GM18507 (cell line): Measurements from ENCODE around the gene CHMP4B.
"Not testable (repeated sequence)": the region's sequence is repeated elsewhere in the genome, so short reads cannot be mapped to it uniquely, and the experiment has no call there.

Source experiments
- DNase-seq: peaks from one replicate; pipeline ENCODE4 v3.0.0; 2011; ENCODE audit warnings: low read depth; ENCODE audit not compliant: insufficient read length; ENCODE audit errors: extremely low spot score
- FAIRE-seq: peaks from 2 replicates; lab custom pipeline; 2011; peaks lifted over from hg19 to GRCh38; lab: Jason Lieb, UNC

The CHMP4B gene

GRCh38 chr20:33788351-33789049 is 22.6 kb upstream of the CHMP4B start:
- FAIRE-seq = no peak

DNA sequence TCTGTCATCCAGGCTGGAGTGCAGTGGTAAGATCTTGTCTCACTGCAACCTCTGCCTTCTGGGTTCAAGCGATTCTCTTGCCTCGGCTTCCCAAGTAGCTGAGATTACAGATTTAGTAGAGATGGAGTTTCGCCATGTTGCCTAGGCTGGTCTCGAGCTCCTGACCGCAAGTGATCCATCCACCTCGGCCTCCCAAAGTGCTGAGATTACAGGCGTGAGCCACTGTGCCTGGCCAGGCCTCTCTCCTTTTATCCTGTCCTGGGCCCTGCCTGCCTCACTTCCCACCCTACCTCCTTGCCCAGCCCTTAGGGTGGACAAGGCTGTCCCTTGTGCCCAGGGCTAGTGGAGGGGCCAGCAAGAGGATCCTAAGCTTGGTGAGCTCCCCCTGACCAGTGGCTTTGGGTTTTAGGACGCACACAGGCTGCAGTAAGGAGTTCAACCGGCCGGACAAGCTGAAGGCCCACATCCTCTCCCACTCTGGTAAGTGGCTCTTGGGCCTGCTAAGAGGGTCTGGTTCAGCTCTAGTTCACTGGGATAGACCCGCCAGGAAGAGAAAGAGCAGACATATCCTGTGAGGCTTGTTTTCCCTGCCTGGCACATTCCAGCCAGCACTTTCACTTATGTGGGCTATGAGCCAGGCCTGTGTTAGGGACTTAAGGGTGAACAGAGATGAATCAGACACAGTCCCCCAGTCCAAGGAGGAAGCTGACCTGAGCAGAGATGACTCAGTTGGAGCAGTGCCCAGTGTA is 21.9 kb upstream of the CHMP4B start:
- DNase-seq = no peak

More at GRCh38 chr20:33788351-33789049, 22.6 kb upstream of the CHMP4B start:
- no peak for DNase-seq

DNA sequence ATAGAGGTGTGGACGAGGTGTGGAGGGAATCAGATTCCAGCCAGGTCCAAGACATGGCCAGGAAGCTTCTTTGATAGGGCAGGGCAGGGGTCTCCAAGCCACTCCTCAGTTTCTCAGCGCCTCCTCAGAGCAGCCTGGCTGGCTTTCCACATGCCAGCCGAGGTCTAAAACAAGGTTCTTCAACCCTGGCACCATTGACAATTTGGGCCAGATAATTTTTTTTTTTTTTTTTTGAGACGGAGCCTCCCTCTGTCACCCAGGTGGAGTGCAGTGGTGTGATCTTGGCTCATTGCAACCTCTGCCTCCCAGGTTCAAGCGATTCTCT is 21.3 kb upstream of the CHMP4B start:
- DNase-seq (no peak), FAIRE-seq (no peak)

More for the DNA sequence above, 21.9 kb upstream of the CHMP4B start:
- no peak for FAIRE-seq

- DNase-seq (no peak), FAIRE-seq (no peak)
Measured at GRCh38 chr20:33790566-33790965, 20.6 kb upstream of the CHMP4B start.

GRCh38 chr20:33791021-33791420 is 20.1 kb upstream of the CHMP4B start:
- FAIRE-seq (no peak), DNase-seq (no peak)

- FAIRE-seq (no peak), DNase-seq (no peak)
Measured at GRCh38 chr20:33791540-33791939, 19.6 kb upstream of the CHMP4B start.

DNA sequence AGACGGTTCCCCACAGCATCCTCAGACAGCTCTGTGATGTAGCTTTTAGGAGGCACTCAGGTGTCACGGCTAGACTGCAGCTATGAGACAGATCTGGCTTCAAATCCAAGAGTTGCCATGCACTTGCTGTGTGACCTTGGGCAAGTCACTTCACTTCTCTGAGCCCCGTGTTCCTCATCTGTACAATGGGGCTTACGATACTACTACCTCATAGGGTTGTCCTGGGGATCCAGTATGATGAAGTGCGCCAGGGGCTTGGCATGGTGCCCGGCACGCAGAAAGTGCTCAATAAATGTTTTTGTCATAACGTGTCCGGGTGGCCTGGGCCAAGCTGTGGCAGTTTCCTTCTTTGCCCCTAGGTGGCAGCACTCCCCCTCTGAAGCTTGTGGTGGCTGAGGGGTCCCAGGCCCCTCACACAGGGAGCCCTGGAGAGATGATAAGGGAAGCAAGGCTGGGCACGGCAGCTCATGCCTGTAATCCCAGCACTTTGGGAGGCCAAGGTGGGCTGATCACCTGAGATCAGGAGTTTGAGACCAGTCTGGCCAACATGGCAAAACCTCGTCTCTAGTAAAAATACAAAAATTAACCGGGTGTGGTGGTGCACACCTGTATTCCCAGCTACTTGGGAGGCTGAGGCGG is 19.1 kb upstream of the CHMP4B start:
- FAIRE-seq = peak; percentile 31
- DNase-seq = no peak

GRCh38 chr20:33792598-33792989 is 18.6 kb upstream of the CHMP4B start:
- not testable (repeated sequence) for FAIRE-seq

GRCh38 chr20:33793011-33793931 is 17.9 kb upstream of the CHMP4B start:
- no peak for DNase-seq

More at GRCh38 chr20:33792598-33792989, 18.6 kb upstream of the CHMP4B start:
- DNase-seq = not testable (repeated sequence)

GRCh38 chr20:33796263-33796906 is 14.8 kb upstream of the CHMP4B start:
- DNase-seq = no peak
- no peak for FAIRE-seq

More at GRCh38 chr20:33793011-33793931, 17.9 kb upstream of the CHMP4B start:
- FAIRE-seq = no peak

DNA sequence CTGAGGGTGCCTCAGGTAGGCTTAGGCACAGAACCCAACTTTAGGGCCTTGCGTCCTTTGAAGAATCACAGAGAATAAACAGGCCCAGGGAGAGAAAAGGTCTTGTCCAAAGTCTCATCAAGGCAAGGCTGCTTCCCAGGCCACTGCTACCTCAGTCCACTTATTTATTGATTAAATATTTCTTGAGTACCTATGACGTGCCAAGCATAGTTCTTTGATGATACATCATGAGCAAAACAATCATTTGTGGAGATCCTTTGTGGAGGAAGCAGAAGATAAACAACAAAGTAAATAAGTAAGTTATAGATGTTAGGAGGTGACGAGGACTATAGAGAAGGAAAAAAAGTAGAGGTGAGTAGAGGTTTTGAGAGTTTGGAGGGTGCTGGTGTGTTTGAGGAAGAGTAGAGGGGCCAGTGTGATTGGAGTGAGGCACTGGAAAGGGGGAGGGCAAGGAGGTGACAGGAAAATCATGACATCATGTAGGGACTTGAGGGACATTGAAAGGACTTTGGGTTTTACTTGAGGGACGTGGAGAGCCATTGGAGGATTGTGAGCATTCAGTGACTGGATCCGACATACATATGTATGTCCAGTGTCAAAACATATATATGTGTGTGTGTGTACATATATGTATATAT is 14.1 kb upstream of the CHMP4B start:
- DNase-seq (no peak), FAIRE-seq (no peak)

GRCh38 chr20:33798444-33798843 is 12.7 kb upstream of the CHMP4B start:
- DNase-seq = no peak
- no peak for FAIRE-seq

DNA sequence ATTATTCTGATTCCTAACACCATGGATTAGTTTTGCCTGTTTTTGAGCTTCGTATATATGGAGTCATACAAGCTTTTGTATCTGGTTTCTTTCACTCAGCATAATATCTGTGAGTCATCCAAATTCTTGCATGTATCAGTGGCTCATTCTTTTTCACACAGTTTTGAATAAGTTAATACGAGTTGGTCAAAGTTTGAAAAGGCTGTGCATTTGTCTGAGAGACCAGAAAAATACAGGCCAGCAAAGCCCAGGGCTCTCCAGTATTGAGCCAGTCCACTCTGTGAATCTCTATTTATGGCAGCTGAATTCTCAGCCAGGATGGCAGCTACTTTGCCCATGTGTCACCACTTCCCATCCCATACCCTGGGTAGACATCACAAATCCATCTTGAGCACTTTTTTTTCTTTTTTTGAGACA is 7.2 kb upstream of the CHMP4B start:
- DNase-seq (no peak), FAIRE-seq (no peak)

GRCh38 chr20:33808388-33808787 is 2.8 kb upstream of the CHMP4B start:
- no peak for FAIRE-seq
- DNase-seq = no peak

DNA sequence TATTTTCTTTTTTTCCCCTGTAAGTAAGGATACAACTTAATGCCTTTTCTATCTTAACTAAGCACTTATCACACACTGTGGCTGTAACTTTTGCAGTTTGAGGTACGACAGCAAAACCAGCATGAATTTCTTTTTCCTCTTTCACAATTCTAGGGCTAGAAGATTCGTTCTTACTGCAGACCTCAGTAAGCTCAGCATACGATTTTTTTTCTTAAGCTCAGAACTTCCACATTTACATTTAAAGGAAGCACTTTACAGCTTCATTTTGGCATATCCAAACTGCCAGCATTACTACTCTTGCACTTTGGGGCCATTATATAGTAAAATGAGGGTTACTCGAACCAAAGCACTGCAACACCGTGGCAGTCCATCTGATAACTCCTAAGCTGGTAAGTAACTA is 889 bp upstream of the CHMP4B start:
- FAIRE-seq (no peak), DNase-seq (no peak)

GRCh38 chr20:33811776-33812151 is 616 bp downstream of the CHMP4B start:
- peak; percentile 18 for FAIRE-seq
- no peak for DNase-seq

DNA sequence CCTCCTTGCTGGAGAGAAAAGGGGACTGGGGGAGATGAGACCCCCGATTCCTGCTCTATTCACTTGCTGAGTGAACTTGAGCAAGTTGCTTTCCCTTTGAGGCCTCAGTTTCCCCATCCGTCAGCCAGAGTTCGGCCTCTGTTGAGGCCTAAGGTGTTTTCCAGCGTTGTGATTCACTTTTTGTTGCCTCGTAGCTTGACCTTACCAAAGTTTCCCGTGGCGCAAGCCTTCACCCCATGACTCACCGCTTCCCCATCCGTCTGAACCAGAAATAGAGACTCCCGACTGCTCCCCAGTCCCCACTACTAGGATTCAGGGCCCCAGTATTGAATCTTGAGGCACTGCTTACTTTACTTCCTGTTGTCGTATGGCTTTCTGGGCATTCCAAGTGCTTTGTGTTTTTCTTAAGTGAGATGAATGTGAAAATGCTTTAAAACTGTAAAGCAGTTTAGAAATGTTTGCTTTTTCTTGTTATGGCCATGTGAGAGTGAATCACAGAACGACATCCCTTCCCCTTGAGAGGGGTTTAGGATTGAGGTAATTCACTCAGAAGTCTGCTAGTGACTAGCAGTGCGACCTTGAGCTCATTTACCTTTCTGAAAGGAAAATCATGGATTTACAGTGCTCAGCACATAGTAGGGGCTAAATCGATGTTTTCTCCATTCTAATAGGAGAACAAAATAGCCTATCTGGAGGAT is 1.2 kb downstream of the CHMP4B start:
- no peak for FAIRE-seq
- no peak for DNase-seq

GRCh38 chr20:33812908-33813462 is 1.8 kb downstream of the CHMP4B start:
- no peak for FAIRE-seq
- no peak for DNase-seq
